H4 (cell line): ENCODE measurements around the gene OSGEP. TPM values are rescaled to one million over a fixed set of nuclear protein-coding genes. Genes with fewer than 3 reads are reported as not detected.

Source experiments
- DNase-seq: peaks from one replicate; pipeline ENCODE4 v3.0.0-alpha.2; 2015; ENCODE audit warnings: low spot score
- total RNA-seq: library from RNA; depleted of rRNA; stranded (reverse); fragments of >200 nt; shearing (Covaris generic); gene quantifications from 2 replicates; pipeline ENCODE4 v1.2.3, GENCODE V29; 2014; rRNA removed

The OSGEP gene
- total RNA-seq, 1 experiment from 2014 or later, result 83.2 TPM

DNA sequence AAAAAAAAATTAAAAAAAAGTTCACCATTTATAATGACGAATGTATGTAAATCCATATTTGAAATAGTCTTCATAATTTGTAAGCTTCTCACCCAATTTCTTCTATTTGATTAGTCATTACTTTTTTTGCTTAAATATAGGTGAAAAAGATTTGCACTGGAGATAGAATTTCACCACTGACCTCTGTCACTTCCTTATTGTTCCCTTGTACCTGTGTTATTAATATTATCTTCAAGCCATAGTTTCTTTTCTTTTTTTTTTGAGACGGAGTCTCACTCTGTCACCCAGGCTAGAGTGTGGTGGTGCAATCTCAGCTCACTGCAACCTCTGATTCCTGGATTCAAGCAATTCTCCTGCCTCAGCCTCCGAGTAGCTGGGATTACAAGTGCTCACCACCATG is 57.1 kb downstream of the OSGEP start:
- DNase-seq, result no peak

Other genes starting within 250 kb of the OSGEP start
- not detected in 2 replicates for gene OR11H6, start 231.1 kb downstream of the OSGEP start, total RNA-seq
- not detected in 2 replicates for gene OR11H7, start 225.8 kb downstream of the OSGEP start, total RNA-seq
- not detected in 2 replicates for gene OR11H4, start 215.5 kb downstream of the OSGEP start, total RNA-seq
- 18.5 and 24.2 TPM in 2 replicates for gene TTC5, start 148.9 kb downstream of the OSGEP start, total RNA-seq
- gene CCNB1IP1, start 121.5 kb downstream of the OSGEP start, total RNA-seq, result 83.8 and 92.0 TPM in 2 replicates
- gene PARP2, start 111.2 kb downstream of the OSGEP start, total RNA-seq, result 21.9 and 33.6 TPM in 2 replicates
- gene TEP1, start 41.3 kb downstream of the OSGEP start, total RNA-seq, result 10.6 and 12.0 TPM in 2 replicates
- not detected in 2 replicates for gene KLHL33, start 18.6 kb downstream of the OSGEP start, total RNA-seq
- 54.7 and 122 TPM in 2 replicates for gene APEX1, start 414 bp upstream of the OSGEP start, total RNA-seq
- gene PIP4P1, start 6.6 kb upstream of the OSGEP start, total RNA-seq, result 29.5 and 32.8 TPM in 2 replicates
- 88.6 and 98.9 TPM in 2 replicates for gene PNP, start 14.6 kb upstream of the OSGEP start, total RNA-seq
- gene RNASE10, start 50.7 kb upstream of the OSGEP start, total RNA-seq, result not detected in 2 replicates
- not detected in 2 replicates for gene RNASE9, start 106.2 kb upstream of the OSGEP start, total RNA-seq
- gene RNASE11, start 133.2 kb upstream of the OSGEP start, total RNA-seq, result not detected in 2 replicates
- not detected in 2 replicates for gene RNASE12, start 136.6 kb upstream of the OSGEP start, total RNA-seq
- gene OR6S1, start 186.9 kb upstream of the OSGEP start, total RNA-seq, result not detected in 2 replicates
- gene RNASE4, start 229.7 kb upstream of the OSGEP start, total RNA-seq, result 14.7 and 22.2 TPM in 2 replicates
- gene ANG, start 234.0 kb upstream of the OSGEP start, total RNA-seq, result 3.9 and 9.2 TPM in 2 replicates